T-helper 1 cell treated with Interleukin-12 subunit alpha and Interleukin-12 subunit beta and Interleukin-4 antibody, amounts not matched to agents 30 μg/mL and 1 μg/mL, for 36 hours (primary cell): ENCODE measurements around the gene SPON1.
A peak's percentile ranks its signal among the peaks of the same experiment; 100 is the strongest.
"Not testable (repeated sequence)": the region's sequence is repeated elsewhere in the genome, so short reads cannot be mapped to it uniquely, and the experiment has no call there.

ENCODE experiments used
- H3K27ac Mint-ChIP-seq: one replicate; pipeline ENCODE4 v1.8.0; 2021; ENCODE audit warnings: mild to moderate bottlenecking, mixed read lengths
- H3K27me3 Mint-ChIP-seq: one replicate; pipeline ENCODE4 v1.8.0; 2021; ENCODE audit warnings: low read depth, mixed read lengths
- H3K36me3 Mint-ChIP-seq: one replicate; pipeline ENCODE4 v1.8.0; 2021; ENCODE audit warnings: low read depth, mixed read lengths
- H3K4me1 Mint-ChIP-seq: one replicate; pipeline ENCODE4 v1.8.0; 2021; ENCODE audit warnings: low read depth, mixed read lengths
- H3K4me3 Mint-ChIP-seq: one replicate; pipeline ENCODE4 v1.8.0; 2021; ENCODE audit warnings: mild to moderate bottlenecking, moderate library complexity, mixed read lengths
- H3K9me3 Mint-ChIP-seq: one replicate; pipeline ENCODE4 v1.8.0; 2021; ENCODE audit warnings: mixed read lengths

The SPON1 gene

GRCh38 chr11:13962562-13963168, at the start of gene SPON1:
Gene SPON1 (plus strand): TSS chr11:13962723. CDS start chr11:13962905, 182 bp downstream.
- H3K27ac Mint-ChIP-seq: no peak within 1 kb of the TSS
- H3K9me3 Mint-ChIP-seq: no peaks in the 10 kb centered on the region
- peak within 1 kb of the TSS; percentile 15 for H3K4me3 Mint-ChIP-seq
- peaks cover 82% of the 10 kb centered on the region for H3K27me3 Mint-ChIP-seq
- peaks cover 3% of the 10 kb centered on the region for H3K36me3 Mint-ChIP-seq
- H3K4me1 Mint-ChIP-seq: peaks cover 2% of the 10 kb centered on the region

- H3K27me3 Mint-ChIP-seq: peaks cover 35% of the 10 kb centered on the region
- H3K4me1 Mint-ChIP-seq: peaks cover 3% of the 10 kb centered on the region
- no peak overlapping the region for H3K4me3 Mint-ChIP-seq
- H3K36me3 Mint-ChIP-seq: peaks cover 9% of the 10 kb centered on the region
- no peak overlapping the region for H3K27ac Mint-ChIP-seq
- H3K9me3 Mint-ChIP-seq: peaks cover 8% of the 10 kb centered on the region
Observed at GRCh38 chr11:13917264-13917663, 45.3 kb upstream of the SPON1 start.

DNA sequence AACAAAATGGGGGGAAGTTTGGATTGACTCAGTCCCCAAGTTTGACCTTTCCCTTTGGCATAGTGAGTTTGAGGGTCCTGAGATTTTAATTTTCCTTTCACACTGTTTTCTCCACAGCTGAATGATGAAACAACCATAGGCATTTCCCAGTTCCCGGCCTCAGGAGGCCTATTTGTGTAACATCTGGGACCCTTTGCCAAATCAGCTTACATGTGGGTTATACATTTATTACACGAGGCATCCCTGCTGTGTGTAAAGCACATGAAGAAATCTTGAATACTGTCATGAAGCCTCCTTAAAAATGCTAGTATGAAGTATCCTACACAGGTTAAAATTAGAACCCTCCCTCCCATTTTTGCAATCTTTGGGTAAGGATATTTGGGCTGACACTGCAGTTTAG, 44.6 kb upstream of the SPON1 start:
- no peak overlapping the region for H3K27ac Mint-ChIP-seq
- peaks cover 11% of the 10 kb centered on the region for H3K36me3 Mint-ChIP-seq
- H3K9me3 Mint-ChIP-seq: peaks cover 8% of the 10 kb centered on the region
- peaks cover 35% of the 10 kb centered on the region for H3K27me3 Mint-ChIP-seq
- H3K4me1 Mint-ChIP-seq: peaks cover 7% of the 10 kb centered on the region
- no peak overlapping the region for H3K4me3 Mint-ChIP-seq

DNA sequence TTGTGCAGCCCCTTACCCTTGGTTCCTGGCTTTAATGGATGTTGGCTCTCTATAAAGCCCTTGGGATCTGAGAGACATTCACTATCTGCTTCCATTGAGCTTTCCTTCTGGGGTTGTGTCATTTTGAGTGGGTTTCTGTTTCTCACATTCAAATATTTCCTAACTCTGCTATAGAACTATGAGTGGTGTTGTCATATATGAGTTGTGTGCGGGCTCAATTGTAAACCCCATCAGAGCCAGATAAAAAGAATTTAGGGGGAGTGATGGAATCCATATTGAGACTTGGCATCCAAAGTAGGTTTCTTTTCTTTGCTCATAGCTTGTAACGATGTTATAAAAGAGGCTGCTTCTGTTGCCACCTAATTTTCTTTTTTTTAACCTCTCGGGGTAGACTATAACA, 41.8 kb upstream of the SPON1 start:
- peaks cover 8% of the 10 kb centered on the region for H3K9me3 Mint-ChIP-seq
- H3K36me3 Mint-ChIP-seq: peaks cover 20% of the 10 kb centered on the region
- peaks cover 31% of the 10 kb centered on the region for H3K4me1 Mint-ChIP-seq
- H3K27me3 Mint-ChIP-seq: peaks cover 28% of the 10 kb centered on the region
- no peak overlapping the region for H3K27ac Mint-ChIP-seq
- H3K4me3 Mint-ChIP-seq: no peak overlapping the region

DNA sequence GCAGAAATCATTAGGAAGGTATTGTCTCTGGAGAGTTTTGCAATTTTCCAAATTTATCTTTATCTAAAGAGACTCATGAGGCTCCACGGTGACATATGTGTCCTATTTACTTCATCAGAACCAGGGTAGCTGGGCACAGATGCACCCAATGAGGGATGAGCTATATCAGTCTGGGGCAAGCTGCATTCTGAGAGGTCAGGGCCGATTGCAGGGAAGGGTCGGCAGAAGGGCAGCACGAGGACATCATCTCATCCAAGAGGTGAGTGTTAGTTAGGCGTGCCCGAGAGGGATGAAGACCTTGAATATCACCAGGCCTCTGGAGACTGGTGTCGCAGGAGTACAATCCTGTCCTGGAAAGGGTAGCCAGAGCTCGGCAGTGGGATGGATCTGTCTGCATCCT, 41.0 kb upstream of the SPON1 start:
- peaks cover 5% of the 10 kb centered on the region for H3K9me3 Mint-ChIP-seq
- peaks cover 21% of the 10 kb centered on the region for H3K27me3 Mint-ChIP-seq
- peaks cover 32% of the 10 kb centered on the region for H3K4me1 Mint-ChIP-seq
- no peak overlapping the region for H3K4me3 Mint-ChIP-seq
- H3K27ac Mint-ChIP-seq: no peak overlapping the region
- H3K36me3 Mint-ChIP-seq: peaks cover 18% of the 10 kb centered on the region

GRCh38 chr11:13923182-13923581, 39.3 kb upstream of the SPON1 start:
- H3K9me3 Mint-ChIP-seq: peaks cover 7% of the 10 kb centered on the region
- no peak overlapping the region for H3K4me3 Mint-ChIP-seq
- peaks cover 32% of the 10 kb centered on the region for H3K4me1 Mint-ChIP-seq
- peak overlapping the region; percentile 92 for H3K27ac Mint-ChIP-seq
- H3K27me3 Mint-ChIP-seq: peaks cover 9% of the 10 kb centered on the region
- peaks cover 16% of the 10 kb centered on the region for H3K36me3 Mint-ChIP-seq

DNA sequence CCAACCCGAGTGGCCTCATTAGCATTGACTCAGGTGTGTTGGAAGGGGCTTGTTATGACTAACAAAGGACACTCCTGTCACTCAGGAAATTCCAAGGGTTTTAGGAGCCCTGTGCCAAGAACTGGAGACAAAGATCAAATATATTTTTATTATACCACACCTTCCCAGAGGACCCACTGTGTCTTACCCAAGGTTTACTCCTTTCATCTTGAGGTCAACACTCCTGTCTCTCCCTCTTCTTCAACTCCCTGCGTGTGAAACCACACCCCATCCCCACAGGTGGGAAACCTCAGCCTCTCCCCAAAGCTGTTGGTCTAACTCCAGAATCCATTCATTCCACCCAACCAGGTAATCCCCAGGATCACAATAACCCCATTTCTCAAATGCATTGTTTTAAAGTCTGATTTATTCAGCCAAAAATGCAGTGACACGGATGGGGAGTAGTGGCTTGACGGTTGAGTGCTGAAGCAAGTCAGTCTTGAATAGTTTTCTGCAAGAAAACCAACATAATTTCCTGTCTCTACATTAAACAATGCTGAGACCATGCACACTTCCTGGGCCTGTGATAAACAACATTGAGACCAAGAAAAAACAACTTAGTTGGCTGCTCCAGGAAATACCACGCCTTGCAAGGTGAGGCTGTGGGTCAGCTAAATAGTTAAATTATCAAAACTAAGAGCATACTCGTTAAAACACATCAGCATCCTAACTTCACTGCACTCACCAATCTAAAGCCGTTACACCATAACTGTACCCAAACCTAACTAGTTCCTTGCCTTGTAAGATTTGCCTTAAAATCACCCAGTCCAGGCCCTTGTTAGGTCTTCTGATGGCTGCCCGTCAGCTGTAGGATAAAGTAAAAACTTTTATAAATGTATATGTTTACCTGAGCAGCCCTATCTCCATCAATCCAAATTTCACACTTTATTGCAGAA, 38.5 kb upstream of the SPON1 start:
- peak overlapping the region; percentile 78 for H3K4me3 Mint-ChIP-seq
- H3K27ac Mint-ChIP-seq: peak overlapping the region; percentile 92
- peaks cover 37% of the 10 kb centered on the region for H3K4me1 Mint-ChIP-seq
- H3K9me3 Mint-ChIP-seq: peaks cover 7% of the 10 kb centered on the region
- H3K36me3 Mint-ChIP-seq: peaks cover 15% of the 10 kb centered on the region
- H3K27me3 Mint-ChIP-seq: peaks cover 5% of the 10 kb centered on the region

- peak overlapping the region; percentile 43 for H3K4me3 Mint-ChIP-seq
- peaks cover 4% of the 10 kb centered on the region for H3K9me3 Mint-ChIP-seq
- H3K27me3 Mint-ChIP-seq: no peaks in the 10 kb centered on the region
- H3K36me3 Mint-ChIP-seq: peaks cover 12% of the 10 kb centered on the region
- peaks cover 41% of the 10 kb centered on the region for H3K4me1 Mint-ChIP-seq
- H3K27ac Mint-ChIP-seq: peak overlapping the region; percentile 92
Observed at GRCh38 chr11:13924801-13925327, 37.7 kb upstream of the SPON1 start.

DNA sequence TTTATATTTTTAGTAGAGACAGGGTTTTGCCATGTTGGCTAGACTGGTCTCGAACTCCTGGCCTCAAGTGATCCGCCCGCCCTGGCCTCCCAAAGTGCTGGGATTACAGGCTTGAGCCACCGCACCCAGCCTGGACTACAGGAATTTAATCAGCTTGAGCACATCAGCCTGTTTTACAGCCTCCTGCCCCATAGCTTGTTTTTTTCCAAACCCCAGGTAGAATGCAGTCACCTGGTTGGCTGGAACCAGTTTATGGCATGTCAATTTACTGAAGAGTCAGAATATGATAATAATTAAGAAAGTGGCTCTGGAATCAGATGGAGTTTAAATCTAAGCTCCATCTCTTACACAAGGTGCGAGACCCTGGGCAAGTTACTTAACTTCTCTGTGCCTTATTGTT, 36.2 kb upstream of the SPON1 start:
- peaks cover 41% of the 10 kb centered on the region for H3K4me1 Mint-ChIP-seq
- not testable (repeated sequence) for H3K27ac Mint-ChIP-seq, H3K9me3 Mint-ChIP-seq, H3K27me3 Mint-ChIP-seq, H3K4me3 Mint-ChIP-seq
- H3K36me3 Mint-ChIP-seq: peaks cover 12% of the 10 kb centered on the region

- Mint-ChIP-seq H3K9me3 (peaks cover 4% of the 10 kb centered on the region), H3K4me3 (no peak overlapping the region), H3K36me3 (peaks cover 12% of the 10 kb centered on the region), H3K4me1 (peaks cover 38% of the 10 kb centered on the region), H3K27me3 (no peaks in the 10 kb centered on the region), H3K27ac (no peak overlapping the region)
Observed at GRCh38 chr11:13926981-13927380, 35.5 kb upstream of the SPON1 start.

DNA sequence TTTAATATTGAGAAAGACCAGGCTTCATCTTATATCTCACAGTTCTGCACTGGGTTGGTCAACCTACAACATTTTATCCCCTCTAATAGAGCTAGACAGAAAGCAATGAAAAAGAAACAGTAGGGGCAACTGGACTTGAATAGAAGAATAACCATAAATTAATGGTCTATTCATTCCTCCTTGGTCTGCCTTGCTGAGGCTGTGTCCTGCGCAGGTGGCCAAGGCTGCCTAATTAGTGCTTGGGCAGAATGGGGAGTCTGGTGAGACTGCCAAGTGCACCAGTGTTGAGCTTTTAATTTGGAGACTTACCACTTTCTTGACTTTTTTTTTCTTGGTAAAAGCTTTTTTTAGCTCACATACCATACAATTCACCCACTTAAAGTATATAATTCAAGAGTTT, 35.0 kb upstream of the SPON1 start:
- H3K36me3 Mint-ChIP-seq: peaks cover 12% of the 10 kb centered on the region
- no peak overlapping the region for H3K4me3 Mint-ChIP-seq
- peaks cover 38% of the 10 kb centered on the region for H3K4me1 Mint-ChIP-seq
- no peaks in the 10 kb centered on the region for H3K27me3 Mint-ChIP-seq
- peaks cover 4% of the 10 kb centered on the region for H3K9me3 Mint-ChIP-seq
- no peak overlapping the region for H3K27ac Mint-ChIP-seq

GRCh38 chr11:13928566-13929251, 33.8 kb upstream of the SPON1 start:
- peaks cover 7% of the 10 kb centered on the region for H3K36me3 Mint-ChIP-seq
- H3K4me3 Mint-ChIP-seq: no peak overlapping the region
- peaks cover 4% of the 10 kb centered on the region for H3K9me3 Mint-ChIP-seq
- no peaks in the 10 kb centered on the region for H3K27me3 Mint-ChIP-seq
- no peak overlapping the region for H3K27ac Mint-ChIP-seq
- peaks cover 26% of the 10 kb centered on the region for H3K4me1 Mint-ChIP-seq

- no peaks in the 10 kb centered on the region for H3K27me3 Mint-ChIP-seq
- no peak overlapping the region for H3K4me3 Mint-ChIP-seq
- no peak overlapping the region for H3K27ac Mint-ChIP-seq
- H3K9me3 Mint-ChIP-seq: peaks cover 4% of the 10 kb centered on the region
- H3K4me1 Mint-ChIP-seq: peaks cover 21% of the 10 kb centered on the region
- peaks cover 7% of the 10 kb centered on the region for H3K36me3 Mint-ChIP-seq
Observed at GRCh38 chr11:13929395-13929891, 33.1 kb upstream of the SPON1 start.

- H3K9me3 Mint-ChIP-seq: peaks cover 12% of the 10 kb centered on the region
- no peak overlapping the region for H3K27ac Mint-ChIP-seq
- H3K36me3 Mint-ChIP-seq: peaks cover 2% of the 10 kb centered on the region
- peaks cover 3% of the 10 kb centered on the region for H3K27me3 Mint-ChIP-seq
- no peak overlapping the region for H3K4me3 Mint-ChIP-seq
- peaks cover 9% of the 10 kb centered on the region for H3K4me1 Mint-ChIP-seq
Observed at GRCh38 chr11:13931356-13931755, 31.2 kb upstream of the SPON1 start.
